Measurements from ENCODE around the gene TAF3.

Gene TAF3

GRCh38 chr10:8060704-8061121 lies 242.4 kb downstream of the TAF3 start:
- DNase-seq: no peak

- DNase-seq: no peak
Measured at GRCh38 chr10:8061274-8062211, 243.2 kb downstream of the TAF3 start.

DNA sequence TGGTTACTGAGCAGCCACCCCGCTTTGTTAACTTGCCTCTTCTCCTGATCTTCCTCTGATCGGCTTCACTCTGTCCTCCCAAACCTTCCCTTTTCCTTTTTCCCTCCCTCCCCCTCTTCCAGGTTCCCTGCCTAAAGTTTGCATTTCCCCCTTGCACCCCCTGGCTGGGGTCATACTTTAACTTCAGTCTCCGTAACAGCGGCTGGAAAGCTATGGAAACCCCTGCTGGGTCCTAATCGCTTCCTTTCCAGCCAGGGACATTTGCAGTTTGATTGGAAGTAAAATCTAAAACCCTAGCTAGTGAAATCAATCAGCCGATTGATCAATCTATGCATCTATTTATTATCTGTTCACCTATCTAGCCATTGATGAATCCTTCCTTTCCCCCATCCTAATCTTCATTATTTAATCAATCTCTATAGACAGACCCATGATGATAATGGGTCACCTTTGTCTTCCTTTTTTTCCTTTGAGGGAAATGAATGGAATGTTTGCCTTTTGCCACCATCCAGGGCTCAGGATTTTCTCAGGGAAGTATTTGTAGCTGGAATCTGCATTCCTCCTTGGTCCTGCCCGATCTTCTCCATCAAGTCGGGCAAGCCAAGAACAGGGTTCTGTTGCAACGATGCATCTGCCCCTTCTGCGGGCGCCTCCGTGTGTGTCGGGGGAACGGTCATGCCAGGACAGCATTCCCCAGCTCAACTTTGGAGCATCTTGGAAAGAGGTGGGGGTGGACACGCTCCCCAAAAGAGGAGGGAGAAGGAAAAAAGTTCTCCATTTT lies 245.0 kb downstream of the TAF3 start:
- DNase-seq: no peak

- DNase-seq: no peak
Measured at GRCh38 chr10:8063935-8064334, 245.6 kb downstream of the TAF3 start.

- DNase-seq: no peak
Measured at GRCh38 chr10:8064436-8064835, 246.1 kb downstream of the TAF3 start.

DNA sequence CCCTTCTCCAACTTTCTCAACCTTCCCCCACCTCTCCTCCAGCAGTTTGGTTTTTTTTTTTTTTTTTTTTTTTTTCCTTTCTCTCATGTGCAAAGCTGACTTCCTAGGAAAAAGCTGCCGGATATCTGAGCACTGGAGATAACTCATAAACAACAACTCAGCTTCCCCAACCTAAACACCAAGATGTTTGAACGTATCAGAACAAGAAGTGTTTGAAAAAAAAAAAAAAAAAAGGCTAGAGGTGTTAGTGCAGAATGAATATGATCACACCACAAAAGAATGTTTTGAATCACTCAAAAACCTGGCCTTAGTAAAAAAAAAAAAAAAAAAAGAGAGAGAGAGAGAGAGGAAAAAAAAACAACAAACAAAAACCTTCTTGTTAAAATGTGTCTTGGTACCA lies 247.3 kb downstream of the TAF3 start:
- no peak for DNase-seq

DNA sequence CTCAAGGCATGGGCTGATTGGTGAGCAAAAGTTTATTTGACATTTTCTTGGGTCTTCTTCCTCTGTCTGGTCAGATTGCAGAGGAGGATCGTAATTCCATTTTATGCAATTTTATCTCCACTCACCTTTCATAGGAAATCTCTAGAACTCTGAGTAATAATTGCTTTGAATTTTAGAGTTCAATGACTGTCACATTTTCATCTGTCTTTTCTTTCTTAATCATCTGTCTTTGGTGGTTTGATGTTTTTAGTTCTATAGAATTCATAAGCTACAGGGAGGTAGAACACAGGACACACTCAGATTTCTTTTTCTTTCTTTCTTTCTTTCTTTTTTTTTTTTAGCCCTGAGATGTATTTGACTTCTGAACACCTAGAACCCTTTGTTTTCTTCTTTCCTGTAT lies 247.8 kb downstream of the TAF3 start:
- DNase-seq: no peak
